ENCODE data around the gene DDX46.
"Not testable (repeated sequence)": the region's sequence is repeated elsewhere in the genome, so short reads cannot be mapped to it uniquely, and the experiment has no call there.

Gene DDX46

DNA sequence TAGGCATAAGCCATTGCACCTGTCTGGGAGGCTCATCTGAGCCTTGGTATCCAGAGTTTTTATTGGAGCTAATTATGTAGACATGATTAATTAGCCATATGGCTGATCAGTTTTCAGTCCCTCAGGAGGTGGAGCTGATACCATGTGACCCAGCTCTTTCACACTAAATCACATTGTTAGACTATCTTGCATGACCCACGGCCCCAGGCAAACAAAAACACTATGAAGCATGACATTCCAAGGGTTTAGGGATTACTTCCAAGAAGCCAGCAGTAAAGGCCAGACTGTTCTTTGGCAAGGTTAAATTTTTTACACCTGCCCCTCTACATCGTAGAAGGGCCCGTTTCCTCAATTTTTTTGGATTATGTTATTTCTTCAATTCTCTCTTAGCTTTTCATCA is 82.2 kb downstream of the DDX46 start:
- no peak for DNase-seq (ENCODE audit: low read depth in 1 of 2, low spot score in 1 of 2)

DNA sequence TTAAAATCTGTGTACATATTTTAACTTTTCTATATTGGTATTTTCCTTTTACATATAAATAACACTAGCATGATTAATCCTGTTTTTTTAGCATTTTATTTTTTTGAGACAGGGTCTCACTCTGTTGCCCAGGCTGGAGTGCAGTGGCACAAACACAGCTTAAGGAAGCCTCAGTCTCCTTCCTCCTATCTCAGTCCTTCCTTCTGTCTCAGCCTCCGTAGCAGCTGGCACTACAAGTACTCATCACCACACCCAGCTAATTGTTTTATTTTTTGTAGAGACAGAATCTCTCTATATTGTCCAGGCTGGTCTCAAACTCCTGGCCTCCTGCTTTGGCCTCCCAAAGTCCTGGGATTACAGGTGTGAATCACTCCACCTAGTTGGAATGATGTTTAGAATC is 85.7 kb downstream of the DDX46 start:
- no peak for DNase-seq (ENCODE audit: low read depth in 1 of 2, low spot score in 1 of 2)

DNA sequence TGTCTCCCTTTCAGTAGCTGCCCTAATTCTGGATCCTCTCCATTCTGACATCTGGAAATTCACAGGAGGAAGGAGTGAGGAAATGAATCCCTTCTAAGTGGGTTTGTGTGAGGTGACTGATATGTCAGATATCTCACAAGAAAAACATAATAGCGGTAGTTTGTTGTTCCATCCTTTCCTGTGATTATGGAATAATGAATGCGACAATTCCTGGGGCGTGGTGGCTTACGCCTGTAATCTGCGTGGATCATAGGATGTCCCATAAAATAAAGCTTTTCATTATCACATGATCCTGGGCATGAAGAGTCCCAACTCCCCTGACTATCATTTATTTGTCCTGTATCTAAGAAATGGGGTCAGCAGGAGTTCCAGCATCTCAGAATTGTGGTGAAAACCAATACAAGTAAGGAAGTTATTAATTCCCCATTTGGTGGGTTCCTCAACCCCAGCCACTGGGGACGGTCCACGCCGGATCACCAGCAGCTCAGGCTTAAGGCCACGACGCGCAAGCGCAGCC is 86.8 kb downstream of the DDX46 start:
- no peak for DNase-seq (ENCODE audit: low read depth in 1 of 2, low spot score in 1 of 2)

DNA sequence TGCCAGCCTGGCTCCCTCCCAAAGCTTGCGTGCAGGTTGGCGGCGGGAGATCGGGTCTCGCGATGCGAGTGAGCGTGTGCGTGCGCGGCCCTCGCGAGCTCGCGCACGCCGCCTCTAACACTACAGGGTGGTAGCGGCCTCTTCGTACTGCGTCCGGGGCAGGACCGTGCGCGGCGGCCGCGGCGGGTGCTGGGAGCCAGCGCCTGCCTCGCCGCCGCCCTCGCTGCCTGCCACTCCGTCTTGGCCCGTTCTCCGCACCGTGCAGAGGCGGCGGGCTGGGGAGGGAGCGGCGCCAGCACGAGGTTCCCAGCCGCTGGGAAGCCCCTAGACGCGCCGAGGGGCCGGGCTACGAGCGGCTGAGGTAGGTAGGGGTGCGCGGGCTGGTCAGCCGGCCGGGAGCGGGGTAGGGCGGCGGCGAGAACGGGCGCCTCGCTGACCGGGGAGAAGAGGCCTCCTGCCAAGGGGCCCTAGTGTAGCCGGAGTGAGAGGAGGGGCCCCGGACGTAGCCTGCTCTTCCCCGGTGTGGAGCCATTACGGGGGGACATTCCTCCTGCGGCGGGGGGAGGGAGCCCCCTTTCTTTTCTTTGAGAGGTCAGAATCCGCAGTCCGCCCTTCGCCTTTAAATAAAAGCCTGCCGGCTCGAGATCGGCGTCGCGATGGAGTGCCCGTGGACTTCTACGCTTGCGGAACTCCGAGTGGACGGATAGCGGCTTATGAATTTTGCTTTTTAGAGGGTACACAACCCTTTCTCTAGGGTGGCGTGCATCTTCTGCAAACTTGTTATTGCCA is 87.5 kb downstream of the DDX46 start, which contains the start of gene C5orf24:
Gene C5orf24 (plus strand): TSS at position 117 of the 789 bp plus-strand sequence. CDS start 8,933 bp downstream, outside the sequence.
- peak; percentile 80 to 86 for DNase-seq (ENCODE audit: low read depth in 1 of 2, low spot score in 1 of 2)

DNA sequence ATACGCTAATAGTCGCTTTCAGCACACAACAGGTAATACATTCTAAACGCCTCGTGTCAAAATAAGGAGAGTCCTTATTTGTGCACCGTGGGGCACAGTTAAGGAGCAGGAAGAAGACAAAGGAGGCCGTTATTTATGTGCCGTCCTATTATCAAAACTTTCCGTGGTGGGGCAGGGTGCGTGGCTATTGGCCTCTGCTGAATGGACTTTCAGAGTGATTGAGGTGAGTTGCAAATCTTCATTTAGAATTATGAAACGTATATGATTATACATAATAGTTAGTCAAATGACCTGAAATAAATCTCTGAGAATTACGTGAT is 88.0 kb downstream of the DDX46 start:
- peak in 1 of 2 donors; percentile 3 for DNase-seq (ENCODE audit: low read depth in 1 of 2, low spot score in 1 of 2)

DNA sequence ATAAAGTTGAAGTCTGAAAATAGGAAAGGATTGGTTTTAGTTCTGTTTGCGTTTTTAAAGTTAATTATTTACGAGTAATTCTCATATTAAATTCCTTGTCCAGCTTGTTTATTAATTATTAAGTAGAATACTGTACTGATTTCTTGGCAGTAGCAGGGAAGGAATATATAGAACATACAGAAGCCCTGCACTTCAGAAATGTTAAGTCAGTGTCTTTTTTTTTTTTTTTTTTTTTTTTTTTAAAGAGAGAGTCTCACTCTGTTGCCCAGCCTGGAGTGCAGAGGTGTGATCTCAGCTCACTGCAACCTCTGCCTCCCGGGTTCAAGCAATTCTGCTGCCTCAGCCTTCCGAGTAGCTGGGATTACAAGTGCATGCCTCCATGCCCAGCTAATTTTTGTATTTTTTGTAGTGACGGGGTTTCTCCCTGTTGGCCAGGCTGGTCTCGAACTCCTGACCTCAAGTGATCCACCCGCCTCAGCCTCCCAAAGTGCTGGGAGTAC is 90.9 kb downstream of the DDX46 start:
- not testable (repeated sequence) for DNase-seq (ENCODE audit: low read depth in 1 of 2, low spot score in 1 of 2)

DNA sequence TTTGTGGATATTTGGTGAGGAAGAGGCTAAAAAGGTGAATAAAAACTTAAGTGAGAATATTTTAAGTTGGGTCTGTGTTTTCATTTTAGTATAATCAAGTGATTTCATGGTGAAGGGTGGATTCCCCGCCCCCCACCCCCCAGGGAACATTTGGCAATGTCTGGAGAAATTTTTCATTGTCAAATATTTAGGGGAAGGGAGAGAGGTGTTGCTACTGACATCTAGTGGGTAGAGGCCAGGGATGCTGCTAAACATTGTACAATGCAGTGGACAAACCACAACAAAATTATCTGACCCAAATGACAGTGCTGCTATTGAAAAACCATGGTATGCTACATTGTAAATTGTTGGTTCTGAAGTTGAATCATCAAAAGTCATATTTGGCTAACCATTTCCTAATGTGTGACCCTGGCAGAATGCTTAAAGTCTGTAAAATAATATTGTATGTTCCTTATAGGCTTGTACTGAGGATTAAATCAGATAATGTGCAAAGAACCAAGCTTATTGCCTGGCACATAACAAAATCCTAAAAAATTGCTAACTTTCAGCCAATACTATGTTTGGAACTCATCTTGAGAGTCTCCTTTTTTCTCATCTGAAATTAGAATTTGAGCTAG is 92.8 kb downstream of the DDX46 start:
- DNase-seq (ENCODE audit: low read depth in 1 of 2, low spot score in 1 of 2): no peak

DNA sequence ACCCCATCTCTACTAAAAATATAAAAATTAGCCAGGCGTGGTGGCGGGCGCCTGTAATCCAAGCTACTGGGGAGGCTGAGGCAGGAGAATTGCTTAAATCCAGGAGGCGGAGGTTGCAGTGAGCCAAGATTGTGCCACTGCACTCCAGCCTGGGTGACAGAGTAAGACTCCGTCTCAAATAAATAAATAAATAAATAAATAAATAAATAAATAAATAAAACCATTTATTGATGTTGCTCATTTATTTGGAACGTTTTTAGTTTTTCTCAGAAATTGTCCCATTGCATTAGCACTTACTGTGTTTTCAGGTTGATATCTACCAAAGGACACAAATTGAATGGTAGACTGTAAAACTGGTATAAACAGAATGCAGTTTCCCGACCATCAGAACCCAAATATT is 97.9 kb downstream of the DDX46 start:
- DNase-seq (ENCODE audit: low read depth in 1 of 2, low spot score in 1 of 2): not testable (repeated sequence)

DNA sequence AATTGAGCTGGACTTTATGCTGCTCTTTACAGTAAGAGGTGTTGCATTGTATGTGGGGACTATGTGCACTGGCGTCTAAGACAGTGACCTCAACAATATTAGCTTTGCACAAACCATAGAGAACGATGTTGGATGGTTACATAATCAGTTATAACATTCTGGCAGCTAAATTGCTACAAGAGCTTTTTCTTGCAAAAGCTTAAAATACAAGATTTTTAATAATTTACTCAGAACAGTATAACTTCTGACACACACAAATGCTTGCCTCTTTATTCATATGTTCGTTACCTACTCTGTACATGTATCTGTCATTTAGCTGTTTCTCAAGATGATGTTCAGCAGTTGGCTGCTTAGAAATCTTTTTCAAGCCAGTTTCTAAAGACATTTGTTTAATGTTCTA is 98.8 kb downstream of the DDX46 start:
- DNase-seq (ENCODE audit: low read depth in 1 of 2, low spot score in 1 of 2): no peak

DNA sequence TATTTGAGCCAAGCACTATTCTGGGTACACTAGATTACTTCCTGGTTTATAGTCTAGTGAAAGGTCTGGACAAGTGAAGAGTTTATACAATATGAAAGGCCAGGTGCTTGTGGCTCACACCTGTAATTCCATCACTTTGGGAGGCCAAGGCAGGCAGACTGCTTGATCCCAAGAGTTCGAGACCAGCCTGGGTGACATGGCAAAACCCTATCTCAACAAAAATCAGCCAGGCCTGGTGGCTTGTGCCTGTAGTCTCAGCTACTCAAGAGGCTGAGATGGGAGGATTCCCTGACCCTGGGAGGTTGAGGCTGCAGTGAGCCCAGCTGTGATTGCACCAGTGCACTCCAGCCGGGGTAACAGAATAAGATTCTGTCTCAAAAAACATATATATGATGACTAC is 106.1 kb downstream of the DDX46 start:
- no peak for DNase-seq (ENCODE audit: low read depth in 1 of 2, low spot score in 1 of 2)

DNA sequence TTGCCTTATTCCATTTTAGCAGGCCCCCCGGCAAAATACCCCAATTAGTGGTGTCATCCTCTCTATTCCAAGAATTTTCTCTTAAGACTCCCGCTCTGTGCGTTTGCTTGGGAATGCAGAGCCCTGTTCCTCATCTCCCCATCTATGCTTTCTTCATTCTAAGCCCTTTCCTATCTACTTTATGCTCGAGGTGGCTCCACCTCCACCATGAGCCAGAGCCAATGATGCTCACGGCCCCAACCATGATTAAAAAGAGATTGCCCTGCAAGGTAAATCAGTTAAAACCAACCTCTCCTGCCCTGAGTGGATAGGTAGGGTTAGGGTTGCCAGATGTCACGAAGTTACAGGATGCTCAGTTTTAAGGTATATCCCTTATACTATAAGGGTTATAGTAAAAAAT is 114.9 kb downstream of the DDX46 start:
- DNase-seq (ENCODE audit: low read depth in 1 of 2, low spot score in 1 of 2): no peak

DNA sequence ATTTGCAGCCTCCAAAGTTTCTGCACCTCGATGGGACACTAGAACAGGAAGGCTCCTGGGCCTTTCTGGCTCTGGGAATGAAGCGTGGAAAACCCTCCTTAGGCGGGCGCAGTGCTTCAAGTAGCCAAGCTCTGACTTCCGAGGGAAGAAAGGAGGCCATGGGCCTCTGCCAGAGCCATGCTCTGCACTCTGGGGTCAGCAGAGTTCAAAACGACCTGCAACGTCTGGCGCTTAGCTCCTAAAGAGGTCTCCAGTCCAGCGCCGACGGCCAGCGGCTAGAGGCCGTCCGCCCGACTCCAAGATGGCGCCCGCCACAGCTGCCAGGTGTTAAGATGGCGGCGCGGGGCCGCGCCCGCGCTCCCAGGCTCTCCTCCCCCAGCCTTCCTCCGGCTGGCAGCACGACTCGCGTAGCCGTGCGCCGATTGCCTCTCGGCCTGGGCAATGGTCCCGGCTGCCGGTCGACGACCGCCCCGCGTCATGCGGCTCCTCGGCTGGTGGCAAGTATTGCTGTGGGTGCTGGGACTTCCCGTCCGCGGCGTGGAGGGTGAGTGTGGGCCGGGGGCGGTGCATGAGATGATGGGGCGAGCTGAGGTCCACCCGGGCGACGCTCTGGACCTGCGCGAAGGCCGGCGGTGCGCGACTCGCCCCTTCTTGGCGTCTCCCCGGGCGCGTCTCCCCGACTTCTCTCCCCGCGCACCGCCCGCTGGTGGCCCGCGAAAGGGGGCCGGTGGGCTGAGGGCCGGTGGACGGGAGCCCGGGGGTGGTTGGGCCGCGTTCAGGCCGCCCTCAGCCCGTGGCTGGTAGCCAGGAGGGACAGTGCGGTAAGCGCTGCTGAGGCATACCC is 115.6 kb downstream of the DDX46 start, which contains the start of gene TXNDC15:
Gene TXNDC15 (plus strand): TSS at position 385 of the 844 bp plus-strand sequence. CDS start 57 bp downstream, at position 442.
- peak; percentile 56 to 68 for DNase-seq (ENCODE audit: low read depth in 1 of 2, low spot score in 1 of 2)

DNA sequence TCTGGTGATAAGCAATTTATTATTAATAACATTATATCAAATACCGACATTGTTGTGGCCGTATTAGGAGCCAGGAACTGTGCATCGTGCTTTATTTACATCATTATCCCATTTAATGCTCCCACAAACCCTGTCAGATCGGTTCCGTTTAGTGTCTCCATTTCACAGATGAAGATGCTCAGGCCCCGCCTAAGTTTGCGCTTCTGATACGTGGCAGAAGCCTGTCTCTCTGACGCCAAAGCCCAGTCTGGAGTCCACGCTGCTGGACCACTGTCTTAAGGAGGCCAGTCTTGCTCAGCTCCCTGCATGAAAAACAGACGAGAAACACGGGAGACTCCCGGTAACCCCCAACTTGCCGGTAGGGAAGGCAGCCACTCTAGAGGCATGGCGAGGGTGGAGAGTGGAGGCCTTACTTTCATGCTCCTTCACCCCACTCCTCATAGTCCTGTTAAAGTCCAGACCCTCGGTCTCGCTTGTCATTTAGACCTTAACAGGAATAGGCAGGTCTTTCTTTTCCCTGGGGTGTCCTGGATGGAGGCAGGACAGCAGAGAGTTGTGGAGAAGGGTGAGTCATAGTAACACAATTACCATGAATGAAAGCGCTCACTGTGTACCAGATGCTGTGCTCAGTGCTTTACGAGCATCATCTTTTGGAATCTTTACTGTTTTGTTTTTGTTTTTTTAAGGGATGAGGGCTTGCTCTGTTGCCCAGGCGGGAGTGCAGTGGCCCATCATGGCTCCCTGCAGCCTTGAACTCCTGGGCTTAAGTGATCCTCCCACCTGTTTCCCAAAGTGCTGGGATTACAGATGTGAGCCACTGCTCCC is 116.5 kb downstream of the DDX46 start:
- DNase-seq (ENCODE audit: low read depth in 1 of 2, low spot score in 1 of 2): no peak

DNA sequence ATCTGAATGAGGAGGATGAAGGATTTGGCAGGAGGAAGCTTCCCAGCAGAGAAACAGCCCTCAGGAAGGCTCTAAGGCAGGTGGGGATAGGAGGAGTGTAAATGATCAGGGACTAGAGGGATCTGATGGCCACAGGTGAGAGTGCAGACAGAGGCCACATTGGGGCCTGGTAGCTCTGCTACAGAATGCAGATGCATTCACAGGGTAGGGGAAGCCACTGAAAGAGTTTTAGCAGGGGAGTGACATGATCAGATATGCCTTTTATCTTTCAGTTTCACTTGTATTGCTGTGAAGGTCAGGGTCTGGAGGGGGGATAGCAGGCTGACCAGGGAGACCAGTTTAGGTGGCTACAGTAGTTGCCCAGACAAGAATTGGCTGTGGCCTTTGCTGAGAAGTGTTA is 118.6 kb downstream of the DDX46 start:
- no peak for DNase-seq (ENCODE audit: low read depth in 1 of 2, low spot score in 1 of 2)

DNA sequence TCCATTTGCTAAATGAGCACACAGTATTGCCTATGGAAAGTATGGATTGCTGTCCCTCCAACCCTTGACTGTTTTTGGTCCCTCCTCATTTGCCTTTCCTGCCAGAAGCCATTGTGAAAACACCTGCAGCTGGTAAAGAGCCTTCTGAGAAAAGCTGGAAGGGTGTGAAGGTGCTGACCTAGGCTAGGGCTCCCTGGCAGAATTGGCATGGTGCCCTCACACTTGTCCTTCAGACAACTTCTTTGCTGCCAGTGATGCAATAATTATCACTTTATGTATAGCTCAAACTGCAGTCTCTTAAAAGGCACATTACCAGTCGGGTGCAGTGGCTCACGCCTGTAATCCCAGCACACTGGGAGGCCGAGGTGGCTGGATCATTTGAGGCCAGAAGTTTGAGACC is 119.8 kb downstream of the DDX46 start:
- DNase-seq (ENCODE audit: low read depth in 1 of 2, low spot score in 1 of 2): no peak

DNA sequence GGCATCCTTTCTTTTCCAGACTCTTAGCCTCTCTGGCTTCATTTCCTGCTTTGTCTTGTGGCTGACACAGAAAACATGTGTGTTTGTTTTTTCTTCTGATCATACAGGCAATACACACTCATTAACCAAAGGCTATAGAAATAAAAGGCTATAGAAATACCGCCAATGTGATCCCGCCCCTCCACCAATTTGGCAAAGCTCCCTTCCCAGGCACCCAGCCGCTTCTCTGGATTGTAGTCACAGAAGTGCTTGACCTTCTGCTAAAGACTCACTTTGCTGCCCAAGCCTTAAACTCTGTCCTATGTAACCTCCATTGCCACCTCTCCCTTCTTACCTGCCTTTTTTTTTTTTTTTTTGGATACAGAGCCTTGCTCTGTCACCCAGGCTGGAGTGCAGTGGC is 120.9 kb downstream of the DDX46 start:
- DNase-seq (ENCODE audit: low read depth in 1 of 2, low spot score in 1 of 2): no peak

All from stimulated activated CD4-positive, alpha-beta T cell treated with anti-CD3 and anti-CD28 coated beads, Interleukin-15, amount 100 ng/mL, for 1 hour (primary cell).